GM18868 (cell line): ENCODE results near the gene MED14.

Experiments used
- ATAC-seq: cut with Tn5 transposase; IDR thresholded peaks from one replicate; pipeline ENCODE4 v1.9.1; 2021; ENCODE audit warnings: mild to moderate bottlenecking, moderate library complexity; ENCODE audit not compliant: unreplicated experiment

The MED14 gene

DNA sequence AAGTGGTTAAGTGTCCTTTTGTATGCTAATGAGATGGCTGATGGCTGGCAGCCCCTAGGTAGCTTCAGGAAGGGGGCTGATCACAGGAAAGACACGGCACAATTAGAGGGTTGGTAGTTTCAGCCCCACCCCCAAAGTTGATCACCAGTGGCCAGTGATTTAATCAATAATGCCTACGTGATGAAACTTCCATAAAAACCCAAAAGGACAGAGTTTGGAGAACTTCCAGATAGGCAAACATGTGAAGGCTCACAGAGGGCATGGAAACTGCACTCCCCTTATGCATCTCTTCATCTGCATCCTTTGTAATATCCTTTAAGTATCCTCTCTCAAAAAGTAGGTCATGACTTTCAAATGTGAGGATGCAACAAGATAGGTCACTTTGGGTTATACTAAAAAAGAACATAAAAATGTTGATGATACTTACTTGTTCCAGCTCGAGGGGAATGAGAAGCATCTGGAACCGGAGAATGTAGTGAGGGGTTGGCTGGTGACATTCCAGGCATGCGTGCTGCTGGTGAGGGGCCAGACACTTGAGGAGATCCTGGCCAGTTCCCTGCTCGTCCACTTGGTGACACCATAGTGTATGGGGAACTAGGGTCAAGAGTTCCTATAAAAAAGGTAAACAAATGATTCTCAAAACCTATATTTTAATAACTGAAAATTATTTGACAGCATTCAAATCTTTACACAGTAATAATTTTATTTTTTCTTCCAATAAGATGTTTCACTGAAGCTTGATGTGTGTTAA lies 71.3 kb downstream of the MED14 start:
- no peak for ATAC-seq

DNA sequence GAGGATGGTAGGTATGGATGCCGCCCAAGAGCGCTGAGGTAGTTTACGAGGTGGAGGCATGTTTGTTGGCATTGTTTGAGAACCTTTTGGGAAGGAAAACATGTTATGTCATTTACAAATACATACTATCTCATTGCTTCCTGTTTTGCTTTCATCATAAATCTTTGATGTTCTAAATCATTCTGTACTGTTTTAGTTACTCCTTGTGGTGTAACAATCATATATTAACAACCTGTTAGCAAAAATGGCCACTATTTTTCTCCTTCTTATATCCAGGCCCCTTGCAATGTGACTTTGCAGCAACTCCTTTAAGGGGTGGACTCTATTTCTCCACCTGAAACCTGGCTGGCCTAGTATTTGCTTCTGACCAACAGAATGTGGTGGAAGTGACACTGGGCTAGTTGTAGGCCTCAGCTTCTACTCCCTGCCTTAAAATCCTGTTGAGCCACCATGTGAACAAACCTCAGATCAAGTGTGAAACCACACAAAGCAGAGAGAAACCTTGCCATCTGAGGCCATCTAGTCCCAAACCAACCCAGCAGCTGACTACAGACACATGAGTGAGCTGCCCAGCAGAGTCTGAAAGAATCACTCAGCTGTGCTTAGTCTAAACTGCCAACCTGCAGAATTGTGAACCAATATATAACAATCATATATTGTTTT lies 72.1 kb downstream of the MED14 start:
- no peak for ATAC-seq

DNA sequence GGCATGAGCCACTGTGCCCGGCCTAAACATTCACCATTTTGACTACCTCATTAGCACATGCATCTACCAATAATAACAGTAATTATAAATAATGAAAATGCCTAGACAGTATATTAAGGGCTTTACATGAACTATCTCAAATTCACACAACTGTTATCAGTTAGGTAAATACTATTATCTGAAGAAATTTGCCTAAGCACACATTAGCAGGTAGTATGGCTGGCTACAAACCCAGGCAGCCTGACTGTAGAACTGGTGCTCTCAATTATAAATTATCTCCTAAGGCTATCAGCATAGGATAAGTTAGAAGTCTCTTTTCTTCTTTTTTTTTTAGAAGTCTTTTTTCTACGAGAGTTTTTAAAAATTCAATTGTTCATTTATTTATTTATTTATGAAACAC lies 73.9 kb downstream of the MED14 start:
- ATAC-seq, result no peak

DNA sequence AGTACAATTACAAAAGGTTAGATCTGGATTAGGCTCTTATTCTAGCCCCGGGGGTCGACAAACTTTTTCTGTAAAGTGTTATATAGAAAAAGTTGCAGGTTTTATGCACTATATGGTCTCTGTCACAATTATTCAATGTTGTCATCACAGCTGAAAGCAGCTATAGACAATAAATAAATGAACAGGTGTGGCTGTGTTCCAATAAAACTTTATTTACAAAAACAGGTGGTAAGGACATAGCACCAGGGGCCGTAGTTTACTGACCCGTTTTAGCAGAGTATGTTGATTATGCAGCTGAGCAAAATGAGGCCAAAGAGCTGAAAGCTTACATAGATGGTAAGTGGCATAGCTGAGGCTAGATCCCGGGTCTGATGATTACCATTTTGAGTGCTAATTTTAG lies 75.0 kb downstream of the MED14 start:
- ATAC-seq, result no peak

DNA sequence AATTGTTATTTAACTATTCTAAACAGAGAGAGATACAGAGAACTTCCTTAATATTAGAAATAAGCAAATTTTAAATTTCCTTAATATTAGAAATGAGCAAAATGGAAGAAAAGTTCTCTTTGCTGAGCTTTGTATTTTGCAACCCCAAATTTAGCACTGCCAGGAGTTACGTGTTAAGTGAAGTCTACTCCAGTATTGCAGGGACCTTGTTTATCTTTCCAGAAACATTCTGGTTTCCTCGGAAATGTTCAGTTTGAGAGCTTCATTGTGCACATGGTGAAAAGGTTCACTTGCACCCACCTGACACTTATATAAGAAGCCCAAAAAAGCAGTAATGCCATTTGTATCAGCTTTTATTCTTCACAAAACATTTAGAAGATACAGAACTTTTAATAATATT lies 81.8 kb downstream of the MED14 start:
- no peak for ATAC-seq

DNA sequence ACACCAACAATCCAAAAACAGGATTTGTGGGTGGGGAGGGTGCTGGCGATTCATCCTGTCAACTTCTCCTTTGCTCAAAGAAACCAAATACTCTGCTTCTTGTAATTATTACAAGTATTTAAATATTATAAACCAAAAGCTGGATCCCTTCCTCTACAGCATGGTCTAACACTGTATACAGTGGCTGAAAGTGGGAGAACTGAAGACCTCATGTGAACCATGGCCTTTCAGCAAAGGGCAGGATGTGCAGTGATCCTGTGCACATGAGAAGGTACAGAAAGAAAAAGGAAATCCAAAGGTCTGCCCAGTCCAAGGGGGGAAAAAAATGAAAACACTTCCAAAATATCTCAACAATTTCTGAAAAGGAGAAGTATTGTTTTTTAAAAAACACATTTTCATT lies 82.7 kb downstream of the MED14 start:
- no peak for ATAC-seq

DNA sequence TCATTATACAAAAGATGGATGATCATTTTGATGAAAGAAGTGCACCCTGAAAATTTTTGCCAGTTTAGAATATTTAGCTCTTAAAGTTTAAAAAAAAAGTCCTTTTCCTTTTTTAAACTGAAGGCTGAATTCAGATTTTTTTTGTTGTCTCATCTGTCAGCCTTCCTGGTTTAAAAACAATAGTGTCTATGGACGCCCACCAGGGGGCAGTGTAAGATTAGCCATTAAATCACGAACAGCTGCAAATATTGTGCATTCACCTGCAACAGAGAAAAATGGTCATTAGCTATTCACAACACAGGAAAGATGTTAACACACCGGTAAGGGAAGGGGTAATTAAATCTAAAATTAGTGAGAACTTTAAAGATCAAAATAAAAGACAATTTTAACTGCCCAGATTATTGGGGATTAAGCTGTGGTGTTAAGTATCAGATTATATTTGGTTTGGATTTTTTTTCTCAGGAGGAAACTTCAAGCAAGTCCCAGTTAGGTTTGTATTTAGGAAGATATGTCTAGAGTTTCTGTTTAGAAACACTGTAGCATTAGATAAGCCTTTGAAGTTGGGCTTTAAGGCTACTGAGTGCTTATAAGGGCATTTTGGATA lies 83.6 kb downstream of the MED14 start:
- no peak for ATAC-seq

DNA sequence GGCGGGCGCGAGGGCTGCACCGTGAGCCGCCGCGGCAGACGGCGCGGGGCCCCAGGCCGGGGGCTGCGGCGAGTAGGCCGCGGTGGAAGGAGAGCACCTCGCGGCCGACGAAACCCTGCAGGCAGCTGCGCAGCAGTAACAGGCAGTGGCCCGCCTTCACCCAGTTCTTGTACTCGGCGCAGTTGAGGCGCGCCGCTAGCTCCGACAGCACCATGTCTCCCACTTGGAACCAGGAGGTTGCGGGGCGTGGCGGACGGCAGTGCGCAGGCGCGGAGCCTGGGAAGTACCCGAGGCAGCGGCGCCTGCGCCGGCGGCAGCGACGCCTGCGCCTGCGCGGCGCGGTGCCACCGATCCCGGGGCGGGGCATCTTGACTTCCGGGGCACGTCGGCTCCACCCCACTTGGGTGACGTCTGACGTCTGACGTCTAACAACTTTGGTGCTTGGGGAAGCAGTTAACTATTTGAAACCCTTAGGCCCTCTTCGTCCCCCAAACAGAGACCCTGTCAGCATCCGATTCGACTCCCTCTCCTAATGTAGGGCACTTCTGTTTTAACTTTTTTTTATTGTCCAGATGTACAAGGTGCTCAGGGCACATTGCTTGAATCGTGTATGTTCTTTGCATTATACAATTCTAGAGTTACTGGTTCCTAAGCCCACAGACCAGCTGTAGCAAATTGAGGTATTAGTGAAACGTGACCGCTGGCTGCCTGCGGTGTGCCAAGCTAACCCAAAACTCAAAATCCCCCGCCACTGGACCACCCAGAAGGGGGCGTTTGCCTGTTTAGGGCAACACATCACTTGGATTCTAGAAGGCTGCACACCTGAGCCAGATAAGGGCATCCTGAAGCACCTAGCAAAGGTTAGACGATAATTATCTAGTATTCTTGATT lies 87.8 kb downstream of the MED14 start, which contains the start of gene CXorf38:
Gene CXorf38, minus strand, starts transcription at position 255 of the 891 bp plus-strand sequence. Its CDS starts 41 bp downstream, at position 214.
- peak; percentile 66 for ATAC-seq

DNA sequence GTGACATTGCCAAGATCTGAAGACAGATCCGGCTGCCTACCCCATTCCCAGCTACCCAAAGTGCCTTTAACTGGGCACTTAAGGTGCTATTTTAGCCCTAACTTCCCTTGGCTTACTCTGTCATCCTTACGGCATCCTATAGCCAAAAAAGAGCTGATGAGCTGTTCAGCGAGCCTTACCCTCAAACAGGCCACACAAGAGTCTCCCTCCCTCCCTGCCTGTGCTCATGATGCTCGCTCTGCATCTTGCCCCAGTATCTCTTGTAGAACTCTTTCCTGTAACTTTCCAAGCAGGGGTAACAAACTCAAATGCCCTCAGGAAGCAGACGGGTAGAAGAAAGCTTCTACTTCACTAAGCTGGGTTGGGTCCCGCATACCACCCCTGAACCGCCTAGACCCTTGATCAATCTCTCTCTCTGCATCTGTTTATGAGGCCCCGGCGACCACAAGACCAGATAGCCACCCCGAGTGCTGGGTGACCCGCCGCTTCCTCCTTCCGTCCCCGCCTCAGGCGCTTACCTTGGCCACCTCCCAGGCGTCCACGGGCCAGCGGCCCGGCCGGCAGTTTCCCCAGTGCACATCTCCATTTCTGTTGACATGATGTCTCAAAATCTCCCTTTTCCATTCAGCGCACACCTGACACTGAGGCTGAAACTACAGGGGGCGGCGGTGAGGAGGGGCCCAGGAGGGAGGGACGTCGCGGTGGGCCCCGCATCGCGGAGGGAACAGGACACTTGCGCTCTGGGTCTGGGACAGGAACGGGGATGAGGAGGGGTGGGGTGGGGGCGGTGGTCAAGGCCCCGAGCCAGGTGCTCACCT lies 88.6 kb downstream of the MED14 start:
- peak; percentile 18 for ATAC-seq

DNA sequence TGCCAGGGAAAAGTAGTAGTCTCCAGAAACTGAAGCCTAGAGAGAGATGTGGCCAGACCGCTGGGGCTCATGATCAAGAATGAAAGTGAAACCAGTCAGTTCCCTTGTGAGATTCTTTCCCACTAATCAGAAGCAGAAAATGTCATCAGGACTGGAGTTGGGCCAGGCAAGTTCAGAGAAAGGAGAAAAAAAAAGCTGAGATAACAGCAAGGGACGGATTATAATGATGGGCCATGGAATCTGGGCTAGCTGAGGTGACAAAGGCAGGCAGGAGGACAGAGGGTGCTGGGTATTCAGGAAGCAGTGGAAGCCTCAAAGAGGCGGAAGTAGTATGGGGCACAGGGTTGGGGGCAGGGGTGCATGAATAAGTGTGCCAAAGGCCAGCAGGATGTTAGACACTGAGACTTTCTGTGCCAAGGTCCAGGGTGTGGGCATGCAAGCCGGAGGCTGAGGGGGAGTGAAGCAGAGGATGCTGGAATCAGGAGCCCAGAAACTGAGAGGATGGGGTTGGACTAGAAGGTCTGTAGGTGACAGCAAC lies 90.5 kb downstream of the MED14 start:
- ATAC-seq, result peak; percentile 39

DNA sequence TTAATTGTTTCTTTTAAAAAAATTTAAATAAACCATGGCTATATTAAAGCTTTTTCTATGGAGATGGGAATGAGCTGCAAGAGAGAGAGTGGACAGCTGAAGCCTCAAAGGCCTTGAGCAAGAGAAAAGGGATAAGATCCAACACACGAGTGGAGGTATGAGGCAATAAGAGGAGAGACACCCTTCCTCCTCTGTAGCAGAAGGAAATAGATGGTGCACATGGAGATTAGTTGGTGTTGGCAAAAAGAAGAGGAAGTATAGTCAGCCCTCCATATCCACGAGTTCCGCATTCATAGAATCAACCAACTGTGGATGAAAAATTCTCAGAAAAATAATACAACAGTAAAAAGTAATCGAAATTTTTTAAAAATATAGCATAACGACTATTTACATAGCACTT lies 91.2 kb downstream of the MED14 start:
- no peak for ATAC-seq

DNA sequence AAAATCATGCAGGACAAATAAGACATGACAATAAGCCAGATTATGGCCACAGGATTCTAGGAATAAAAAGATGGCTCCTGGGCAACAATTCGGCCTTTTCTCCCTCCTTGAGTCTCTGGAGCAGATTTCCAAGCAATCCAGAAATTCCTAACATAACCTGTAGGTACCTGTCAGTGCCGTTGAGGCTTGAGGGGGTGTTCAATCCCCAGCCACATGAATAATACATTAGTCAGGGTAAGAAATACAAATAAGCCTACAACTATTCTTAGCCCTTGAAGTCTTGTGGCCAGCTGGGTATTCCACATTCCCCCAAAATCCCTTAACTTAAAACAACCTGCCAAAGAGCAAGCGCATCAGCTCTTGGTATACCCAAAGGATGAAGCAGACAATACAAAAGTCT lies 97.7 kb downstream of the MED14 start:
- no peak for ATAC-seq

DNA sequence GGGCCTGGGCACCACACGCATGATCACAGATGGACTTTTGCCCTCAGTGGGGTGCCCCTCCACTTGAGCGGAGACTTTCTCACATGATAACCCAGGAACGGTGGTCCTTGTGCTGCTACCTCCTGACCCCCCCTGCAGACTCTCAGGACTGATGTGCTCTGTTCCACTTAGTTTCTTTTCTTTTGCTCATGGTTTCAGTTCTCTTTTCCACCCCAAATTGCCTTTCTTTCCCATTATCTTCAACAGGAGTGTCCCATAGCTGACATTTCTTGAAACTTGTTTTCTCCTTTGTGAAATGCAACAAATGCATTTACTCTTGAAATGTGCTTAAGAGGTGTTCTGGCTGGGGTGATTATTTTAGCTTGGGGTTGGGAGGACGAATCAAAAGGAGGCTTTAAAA lies 103.1 kb downstream of the MED14 start:
- ATAC-seq, result no peak

DNA sequence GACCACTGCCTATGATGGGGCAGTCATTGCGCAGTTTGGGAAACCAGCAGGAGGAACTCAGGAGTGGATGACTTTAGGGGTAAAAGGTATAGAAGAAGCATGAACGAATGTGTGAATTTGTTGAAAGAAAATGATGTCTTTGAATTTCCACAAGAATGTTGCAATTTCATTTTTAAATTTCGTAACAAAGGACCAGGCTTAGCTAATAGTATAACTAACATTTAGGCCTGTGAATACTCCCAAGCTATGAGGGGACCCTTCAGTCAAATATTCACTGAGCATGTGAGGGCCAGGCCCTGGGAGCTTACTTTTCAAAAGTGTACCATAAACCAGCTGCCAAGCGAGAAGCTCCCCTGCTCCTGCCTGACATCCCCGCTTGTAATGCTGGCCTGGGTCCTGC lies 106.8 kb downstream of the MED14 start:
- no peak for ATAC-seq

DNA sequence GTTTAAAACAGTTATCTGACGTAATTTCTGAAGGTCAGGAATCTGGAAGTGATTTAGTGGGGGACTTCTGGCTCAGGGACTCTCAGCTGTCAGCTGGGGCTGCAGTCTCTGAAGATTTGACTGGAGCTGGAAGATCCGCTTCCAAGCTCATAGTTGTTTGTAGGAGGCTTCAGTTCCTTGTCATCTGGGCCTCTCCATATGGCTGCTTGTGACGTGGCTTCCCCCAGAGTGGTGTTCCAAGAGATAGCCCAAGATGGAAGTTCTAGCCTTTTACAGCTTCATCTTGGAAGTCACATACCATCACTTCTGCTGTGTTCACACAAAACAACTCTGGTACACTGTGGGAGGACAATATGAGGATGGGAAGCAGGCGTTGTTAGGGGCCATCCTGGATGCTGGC lies 110.0 kb downstream of the MED14 start:
- ATAC-seq, result no peak

DNA sequence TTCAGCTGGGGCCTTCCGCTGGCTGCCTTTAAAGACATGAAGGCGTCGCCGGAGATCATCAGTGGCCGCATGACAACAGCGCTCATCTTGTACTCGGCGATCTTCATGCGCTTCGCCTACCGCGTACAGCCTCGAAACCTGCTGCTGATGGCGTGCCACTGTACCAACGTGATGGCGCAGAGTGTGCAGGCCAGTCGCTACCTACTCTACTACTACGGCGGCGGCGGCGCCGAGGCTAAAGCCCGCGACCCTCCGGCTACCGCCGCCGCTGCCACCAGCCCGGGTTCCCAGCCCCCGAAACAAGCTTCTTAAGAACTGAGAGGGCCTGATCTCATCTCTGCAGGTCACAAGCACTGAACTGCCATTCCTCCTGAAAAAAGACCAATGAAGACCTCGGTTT lies 111.7 kb downstream of the MED14 start:
- ATAC-seq, result no peak

DNA sequence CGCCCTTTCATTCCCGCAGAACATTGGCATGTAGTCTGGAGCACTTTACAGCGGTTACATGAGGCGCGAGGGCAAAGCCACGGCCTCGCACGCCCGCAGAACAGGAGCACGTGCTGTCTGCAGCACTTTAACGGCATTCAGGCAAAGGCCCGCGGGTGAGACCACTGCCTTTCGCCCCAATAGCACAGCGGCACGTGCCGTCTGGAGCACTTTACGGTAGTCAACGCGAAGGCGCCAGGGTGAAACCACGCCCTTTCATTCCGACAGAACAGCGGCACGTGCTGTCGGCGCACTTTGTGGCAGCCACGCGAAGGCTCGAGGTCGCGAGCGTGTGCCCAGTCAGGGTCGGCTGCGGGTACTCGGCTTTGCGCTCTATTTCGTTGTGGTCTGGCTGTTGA lies 112.2 kb downstream of the MED14 start, which contains the start of gene MPC1L:
Gene MPC1L, plus strand, starts transcription at position 290 of the 398 bp plus-strand sequence. CDS start 138 bp downstream, outside the sequence.
- ATAC-seq, result no peak

DNA sequence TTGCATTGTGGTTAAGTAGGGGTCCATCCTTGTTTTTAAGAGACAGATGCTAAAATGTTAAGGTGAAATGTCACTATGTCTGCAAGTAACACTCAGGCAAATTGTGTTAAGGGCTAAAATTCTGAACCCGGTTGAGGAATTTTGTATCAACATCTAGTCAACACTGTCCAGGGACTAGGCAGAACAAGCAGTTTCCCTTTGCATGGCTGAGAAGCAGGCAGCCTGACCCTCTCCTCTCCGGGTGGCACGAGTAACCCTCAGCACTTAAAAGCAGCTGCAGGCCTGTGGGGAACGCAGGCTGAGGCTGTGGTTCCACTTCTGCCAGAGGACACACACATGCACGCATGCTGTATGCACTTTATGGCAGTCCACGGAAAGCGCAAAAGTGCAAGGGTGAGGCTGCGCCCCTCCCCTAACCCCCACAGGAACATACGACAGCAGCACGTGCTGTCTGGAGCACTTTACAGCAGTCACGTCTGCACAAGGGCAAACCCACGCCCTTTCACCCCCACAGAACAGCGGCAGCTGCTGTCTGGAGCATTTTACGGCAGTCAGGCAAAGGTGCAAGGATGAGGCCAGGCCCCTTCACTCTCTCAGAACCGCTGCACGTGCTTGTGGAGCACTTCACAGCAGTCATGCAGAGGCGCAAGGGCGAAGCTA lies 112.7 kb downstream of the MED14 start:
- no peak for ATAC-seq

DNA sequence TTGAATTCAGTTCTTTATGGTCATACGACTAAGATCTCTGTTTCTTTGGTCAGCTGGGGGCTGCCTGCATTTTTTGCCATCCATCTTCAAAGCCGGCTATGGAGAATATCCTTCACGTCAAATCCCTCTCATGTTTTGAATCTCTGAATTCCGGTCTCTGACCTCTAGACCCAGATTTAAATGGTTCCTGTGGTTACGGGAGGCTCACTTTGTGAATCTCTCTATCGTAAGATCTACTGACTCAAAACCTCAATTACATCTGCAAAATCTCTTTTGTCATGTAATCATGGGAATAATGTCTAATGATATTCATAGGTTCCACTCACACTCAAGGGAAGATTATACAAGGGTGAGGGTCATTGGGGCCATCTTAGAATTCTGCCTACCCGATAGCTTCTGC lies 117.8 kb downstream of the MED14 start:
- no peak for ATAC-seq
